Stimulated activated CD4-positive, alpha-beta T cell treated with anti-CD3 and anti-CD28 coated beads, Interleukin-12 subunit alpha, Interleukin-12 subunit beta, amount 100 ng/mL, for 48 hours (primary cell): ENCODE data around the gene PPP1R7.

Experiments used
- DNase-seq, 3 donors: peaks; one replicate each; pipeline ENCODE4 v3.0.0-alpha.2; 2020; ENCODE audit warnings: low read depth in 2 of 3, low spot score in 1 of 3

Gene PPP1R7

GRCh38 chr2:241120440-241120839 lies 29.8 kb upstream of the PPP1R7 start:
- DNase-seq = no peak

GRCh38 chr2:241121008-241121407 lies 29.3 kb upstream of the PPP1R7 start:
- DNase-seq = no peak

GRCh38 chr2:241122376-241123002 lies 27.8 kb upstream of the PPP1R7 start:
- DNase-seq = no peak

- DNase-seq = peak in 1 of 3 donors; percentile 22
Observed at GRCh38 chr2:241123816-241124536, 26.3 kb upstream of the PPP1R7 start.

GRCh38 chr2:241125626-241126025 lies 24.6 kb upstream of the PPP1R7 start:
- DNase-seq = no peak

- no peak for DNase-seq
Observed at GRCh38 chr2:241126201-241126611, 24.1 kb upstream of the PPP1R7 start.

GRCh38 chr2:241126771-241127202 lies 23.5 kb upstream of the PPP1R7 start:
- DNase-seq = no peak

GRCh38 chr2:241128266-241128665 lies 22.0 kb upstream of the PPP1R7 start:
- no peak for DNase-seq

GRCh38 chr2:241129086-241129871 lies 21.0 kb upstream of the PPP1R7 start:
- no peak for DNase-seq

GRCh38 chr2:241130316-241130715 lies 20.0 kb upstream of the PPP1R7 start:
- no peak for DNase-seq

- DNase-seq = no peak
Observed at GRCh38 chr2:241131531-241131930, 18.7 kb upstream of the PPP1R7 start.

- DNase-seq = no peak
Observed at GRCh38 chr2:241132538-241133435, 17.5 kb upstream of the PPP1R7 start.

GRCh38 chr2:241133436-241133820 lies 16.8 kb upstream of the PPP1R7 start:
- DNase-seq = no peak

- DNase-seq = no peak
Observed at GRCh38 chr2:241134711-241135110, 15.6 kb upstream of the PPP1R7 start.

- no peak for DNase-seq
Observed at GRCh38 chr2:241135737-241136136, 14.5 kb upstream of the PPP1R7 start.

GRCh38 chr2:241136191-241136590 lies 14.1 kb upstream of the PPP1R7 start:
- no peak for DNase-seq

- no peak for DNase-seq
Observed at GRCh38 chr2:241136661-241137260, 13.5 kb upstream of the PPP1R7 start.

- DNase-seq = no peak
Observed at GRCh38 chr2:241137276-241138190, 12.7 kb upstream of the PPP1R7 start.

GRCh38 chr2:241138471-241138870 lies 11.8 kb upstream of the PPP1R7 start:
- no peak for DNase-seq
